K562 (cell line): Measurements from ENCODE around the gene ARAF.

ENCODE experiments used
- CTCF ChIP-seq, 3 experiments: IDR thresholded peaks in 2 of 3; conservative IDR thresholded peaks in 1 of 3; 2 replicates each; pipeline ENCODE4 v1.5.1; 2011 to 2012; ENCODE audit warnings: low read length in 3 of 3, mild to moderate bottlenecking in 3 of 3, control low read depth in 2 of 3, improper control_type of control experiment in 1 of 3, inconsistent platforms in 1 of 3, low read depth in 1 of 3, mixed read lengths in 1 of 3, moderate library complexity in 1 of 3; ENCODE audit not compliant: insufficient read depth in 2 of 3
- EP300 ChIP-seq: IDR thresholded peaks from 2 replicates; pipeline ENCODE4 v1.6.1; 2012; ENCODE audit warnings: low read length, improper control_type of control experiment
- MAFK ChIP-seq: IDR thresholded peaks from 2 replicates; pipeline ENCODE4 v1.6.1; 2011; ENCODE audit warnings: low read length, improper control_type of control experiment
- MCM3 ChIP-seq: fragments of 450-650 bp; IDR thresholded peaks from 2 replicates; pipeline ENCODE4 v1.6.1; 2016
- NFRKB ChIP-seq: fragments of 450-650 bp; IDR thresholded peaks from 2 replicates; pipeline ENCODE4 v1.6.1; 2016; ENCODE audit warnings: low read depth
- RFX5 ChIP-seq: IDR thresholded peaks from 2 replicates; pipeline ENCODE4 v1.6.1; 2011; ENCODE audit warnings: low read depth, mild to moderate bottlenecking, improper control_type of control experiment, low read length
- TCF7L2 ChIP-seq: fragments of 150-350 bp; IDR thresholded peaks from 2 replicates; pipeline ENCODE4 v1.6.1; 2016; ENCODE audit warnings: low read depth, mild to moderate bottlenecking, low read length, moderate library complexity

GRCh38 chrX:47578692-47579091 is 17.7 kb downstream of the ARAF start:
- TF ChIP-seq EP300 (no peak), MAFK (no peak), MCM3 (no peak), CTCF (IDR thresholded peaks at IDR 0.05 in 2 of 3, conservative IDR thresholded peaks at IDR 0.05 in 1 of 3; ENCODE audit: insufficient read depth in 2 of 3, low read depth in 1 of 3, low read length in 3 of 3) (no peak), RFX5 (no peak), NFRKB (no peak), TCF7L2 (no peak)
